Non-pigmented ciliary epithelial cell (primary cell): ENCODE measurements around the gene RIC1.
"Not testable (repeated sequence)": the region's sequence is repeated elsewhere in the genome, so short reads cannot be mapped to it uniquely, and the experiment has no call there.

ENCODE experiments used
- DNase-seq: peaks from one replicate; pipeline ENCODE4 v3.0.0-alpha.2; 2010; ENCODE audit warnings: low read depth

The RIC1 gene, protein sequence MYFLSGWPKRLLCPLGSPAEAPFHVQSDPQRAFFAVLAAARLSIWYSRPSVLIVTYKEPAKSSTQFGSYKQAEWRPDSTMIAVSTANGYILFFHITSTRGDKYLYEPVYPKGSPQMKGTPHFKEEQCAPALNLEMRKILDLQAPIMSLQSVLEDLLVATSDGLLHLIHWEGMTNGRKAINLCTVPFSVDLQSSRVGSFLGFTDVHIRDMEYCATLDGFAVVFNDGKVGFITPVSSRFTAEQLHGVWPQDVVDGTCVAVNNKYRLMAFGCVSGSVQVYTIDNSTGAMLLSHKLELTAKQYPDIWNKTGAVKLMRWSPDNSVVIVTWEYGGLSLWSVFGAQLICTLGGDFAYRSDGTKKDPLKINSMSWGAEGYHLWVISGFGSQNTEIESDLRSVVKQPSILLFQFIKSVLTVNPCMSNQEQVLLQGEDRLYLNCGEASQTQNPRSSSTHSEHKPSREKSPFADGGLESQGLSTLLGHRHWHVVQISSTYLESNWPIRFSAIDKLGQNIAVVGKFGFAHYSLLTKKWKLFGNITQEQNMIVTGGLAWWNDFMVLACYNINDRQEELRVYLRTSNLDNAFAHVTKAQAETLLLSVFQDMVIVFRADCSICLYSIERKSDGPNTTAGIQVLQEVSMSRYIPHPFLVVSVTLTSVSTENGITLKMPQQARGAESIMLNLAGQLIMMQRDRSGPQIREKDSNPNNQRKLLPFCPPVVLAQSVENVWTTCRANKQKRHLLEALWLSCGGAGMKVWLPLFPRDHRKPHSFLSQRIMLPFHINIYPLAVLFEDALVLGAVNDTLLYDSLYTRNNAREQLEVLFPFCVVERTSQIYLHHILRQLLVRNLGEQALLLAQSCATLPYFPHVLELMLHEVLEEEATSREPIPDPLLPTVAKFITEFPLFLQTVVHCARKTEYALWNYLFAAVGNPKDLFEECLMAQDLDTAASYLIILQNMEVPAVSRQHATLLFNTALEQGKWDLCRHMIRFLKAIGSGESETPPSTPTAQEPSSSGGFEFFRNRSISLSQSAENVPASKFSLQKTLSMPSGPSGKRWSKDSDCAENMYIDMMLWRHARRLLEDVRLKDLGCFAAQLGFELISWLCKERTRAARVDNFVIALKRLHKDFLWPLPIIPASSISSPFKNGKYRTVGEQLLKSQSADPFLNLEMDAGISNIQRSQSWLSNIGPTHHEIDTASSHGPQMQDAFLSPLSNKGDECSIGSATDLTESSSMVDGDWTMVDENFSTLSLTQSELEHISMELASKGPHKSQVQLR (N-terminal part only)

DNA sequence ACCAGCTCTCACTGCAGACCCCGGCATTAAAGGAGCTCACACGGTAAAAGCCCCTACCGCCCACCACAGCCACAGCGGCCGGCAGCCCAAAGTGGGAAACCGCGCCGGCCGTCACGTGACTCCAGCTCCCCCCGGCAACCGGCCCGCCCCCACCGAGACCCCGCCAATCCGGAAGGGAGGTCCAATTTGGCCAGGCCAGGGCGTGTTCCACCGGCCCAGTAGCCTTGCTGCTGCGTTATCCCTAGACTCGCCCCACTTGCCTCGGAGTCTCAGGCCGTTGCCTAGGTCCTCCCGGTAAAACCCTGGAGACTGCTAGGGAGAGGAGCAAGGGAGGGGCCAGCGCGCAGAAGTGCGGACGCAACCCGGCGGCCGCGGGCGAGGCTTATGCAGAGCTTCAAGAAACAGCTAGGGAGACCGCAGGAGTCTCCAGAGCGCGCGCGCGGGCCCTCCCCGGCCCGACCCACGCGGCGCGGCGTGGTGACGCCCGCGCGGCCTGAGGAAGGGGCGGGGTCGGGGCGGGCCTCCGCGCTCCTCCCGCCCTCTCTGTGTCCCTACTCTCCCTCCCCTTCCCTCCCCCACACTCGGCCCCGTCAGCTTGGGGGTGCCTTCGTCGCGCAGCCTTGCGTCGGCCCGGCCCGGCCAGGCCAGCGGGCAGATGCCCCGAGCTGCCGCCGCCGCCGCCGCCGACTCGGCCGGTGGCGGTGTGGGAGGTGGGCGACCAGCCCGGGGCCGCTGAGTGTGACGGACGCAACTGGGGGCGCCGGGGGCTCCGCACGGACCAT, at the start of gene RIC1:
Gene RIC1 (plus strand): TSS at position 578 of the 782 bp plus-strand sequence. CDS start 203 bp downstream, at position 781.
- peak; percentile 52 for DNase-seq

GRCh38 chr9:5579881-5580280, 49.0 kb upstream of the RIC1 start:
- DNase-seq = no peak

DNA sequence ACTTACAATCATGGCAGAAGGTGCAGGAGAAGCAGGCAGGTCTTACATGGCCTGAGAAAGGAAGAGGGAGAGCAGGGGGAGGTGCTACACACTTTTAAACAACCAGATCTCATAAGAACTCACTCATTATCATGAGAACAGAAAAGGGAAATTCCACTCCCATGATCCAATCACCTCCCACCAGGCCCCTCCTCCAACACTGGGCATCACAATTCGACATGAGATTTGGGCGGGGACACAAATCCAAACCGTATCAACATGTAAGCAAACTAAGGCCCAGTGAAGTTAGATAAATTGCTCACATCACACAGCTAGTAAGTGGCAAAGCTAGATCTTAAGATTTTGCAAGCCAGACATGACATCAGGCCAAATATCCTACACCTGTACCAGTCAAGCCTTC, 48.3 kb upstream of the RIC1 start:
- no peak for DNase-seq

- DNase-seq = not testable (repeated sequence)
Measured at GRCh38 chr9:5581706-5582105, 47.2 kb upstream of the RIC1 start.

GRCh38 chr9:5582835-5583195, 46.1 kb upstream of the RIC1 start:
- no peak for DNase-seq

GRCh38 chr9:5586391-5586802, 42.5 kb upstream of the RIC1 start:
- DNase-seq = peak; percentile 53

DNA sequence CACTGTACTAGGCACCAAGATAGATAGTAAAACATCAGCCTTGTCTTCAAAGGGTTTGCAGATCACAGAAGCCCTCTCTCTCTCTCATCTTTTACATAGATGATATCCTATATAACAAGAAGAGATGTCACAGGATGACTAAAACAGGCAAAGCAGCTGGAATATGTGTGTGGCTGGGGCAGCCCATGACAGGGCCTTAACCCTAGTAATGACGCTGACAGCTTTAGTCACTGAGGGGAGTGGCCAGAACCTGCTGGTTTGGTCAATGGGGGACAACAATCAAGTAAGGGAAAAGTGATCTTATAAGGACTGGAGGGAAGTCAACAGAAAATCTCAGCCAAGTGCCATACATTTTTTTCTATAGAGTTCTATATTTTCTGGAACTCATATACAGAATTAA, 41.9 kb upstream of the RIC1 start:
- peak; percentile 70 for DNase-seq

- DNase-seq = no peak
Measured at GRCh38 chr9:5592231-5592630, 36.7 kb upstream of the RIC1 start.

DNA sequence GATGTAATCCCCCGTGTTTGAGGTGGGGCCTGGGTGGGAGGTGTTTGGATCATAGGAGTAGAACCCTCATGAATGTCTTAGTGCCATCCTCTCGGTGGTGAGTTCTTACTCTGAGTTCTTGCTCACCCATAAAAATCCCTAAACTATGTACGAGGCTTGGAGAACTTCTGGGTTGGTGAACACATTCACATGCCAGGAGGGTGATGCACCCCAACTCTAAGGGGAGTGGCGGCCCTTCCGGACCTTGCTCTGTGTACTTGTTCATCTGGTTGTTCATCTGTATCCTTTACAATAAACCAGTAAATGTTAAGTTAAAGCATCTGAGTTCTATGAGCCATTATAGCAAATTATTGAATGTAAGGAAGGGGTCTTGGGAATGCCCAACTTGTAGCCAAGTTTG, 36.0 kb upstream of the RIC1 start:
- DNase-seq = no peak

- no peak for DNase-seq
Measured at GRCh38 chr9:5593904-5594303, 35.0 kb upstream of the RIC1 start.

GRCh38 chr9:5596173-5596572, 32.7 kb upstream of the RIC1 start:
- DNase-seq = no peak

DNA sequence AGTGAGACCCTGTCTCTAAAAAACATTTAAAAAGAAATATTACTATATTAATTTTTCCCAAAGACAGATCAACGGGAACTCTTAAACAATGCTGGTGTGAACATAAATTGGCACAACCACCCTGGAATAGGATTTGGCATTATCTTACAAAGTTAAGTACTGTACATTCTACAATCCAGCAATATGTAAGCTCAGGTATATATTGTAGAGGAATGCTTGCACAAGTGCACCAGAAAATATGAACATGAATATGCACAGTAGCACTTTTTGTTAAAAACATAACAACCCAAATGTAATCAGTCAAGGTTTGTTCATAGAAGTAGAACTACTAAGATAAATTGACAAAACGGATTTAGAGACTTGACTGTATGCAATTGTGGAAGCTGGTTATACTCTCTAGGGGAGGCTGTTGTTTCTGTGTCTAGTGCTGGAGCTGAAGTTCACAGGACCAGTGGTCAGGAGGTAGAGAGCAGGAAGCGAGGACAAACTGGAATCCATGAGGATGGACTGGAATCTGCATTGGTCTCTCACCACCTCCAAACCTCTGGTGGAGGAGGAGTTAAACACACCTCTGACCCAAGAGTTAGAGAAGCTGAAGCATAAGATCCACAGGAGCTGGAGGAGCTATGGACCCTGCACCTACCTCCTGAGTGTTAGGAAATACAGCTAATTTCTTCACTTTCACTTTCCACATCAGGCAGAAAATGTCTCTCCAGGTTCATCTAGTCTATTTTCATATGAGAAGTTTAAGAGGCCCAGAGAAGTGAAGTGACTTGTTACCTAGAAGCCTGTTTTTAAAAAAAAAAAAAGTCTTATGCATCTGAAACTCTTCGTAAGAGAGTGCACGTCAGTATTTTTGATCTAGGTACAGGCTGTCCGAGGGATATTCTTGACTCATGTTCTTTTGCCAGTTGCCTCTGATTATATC, 20.3 kb upstream of the RIC1 start:
- no peak for DNase-seq

- no peak for DNase-seq
Measured at GRCh38 chr9:5609226-5609596, 19.7 kb upstream of the RIC1 start.

GRCh38 chr9:5610491-5610890, 18.4 kb upstream of the RIC1 start:
- DNase-seq = no peak

GRCh38 chr9:5611321-5612184, 17.4 kb upstream of the RIC1 start:
- no peak for DNase-seq

GRCh38 chr9:5612185-5612530, 16.7 kb upstream of the RIC1 start:
- no peak for DNase-seq

- DNase-seq = no peak
Measured at GRCh38 chr9:5614192-5614591, 14.7 kb upstream of the RIC1 start.

- no peak for DNase-seq
Measured at GRCh38 chr9:5614985-5615384, 13.9 kb upstream of the RIC1 start.

DNA sequence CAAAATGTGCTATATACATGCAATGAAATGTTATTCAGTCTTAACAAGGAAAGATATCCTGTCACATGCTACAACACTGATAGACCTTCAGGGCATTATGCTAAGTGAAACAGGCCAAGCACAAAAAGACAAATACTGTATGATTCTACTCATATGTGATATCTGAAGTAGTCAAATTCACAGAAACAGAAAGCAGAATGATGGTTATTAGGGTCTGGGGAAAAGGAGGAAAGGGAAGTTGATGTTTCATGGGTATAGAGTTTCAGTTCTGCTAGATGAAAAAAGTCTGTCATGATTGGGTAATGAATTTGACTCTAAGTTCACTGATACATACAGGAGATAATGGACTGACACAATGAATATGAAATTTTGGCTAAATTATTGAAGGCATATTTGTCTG, 11.2 kb upstream of the RIC1 start:
- DNase-seq = no peak

DNA sequence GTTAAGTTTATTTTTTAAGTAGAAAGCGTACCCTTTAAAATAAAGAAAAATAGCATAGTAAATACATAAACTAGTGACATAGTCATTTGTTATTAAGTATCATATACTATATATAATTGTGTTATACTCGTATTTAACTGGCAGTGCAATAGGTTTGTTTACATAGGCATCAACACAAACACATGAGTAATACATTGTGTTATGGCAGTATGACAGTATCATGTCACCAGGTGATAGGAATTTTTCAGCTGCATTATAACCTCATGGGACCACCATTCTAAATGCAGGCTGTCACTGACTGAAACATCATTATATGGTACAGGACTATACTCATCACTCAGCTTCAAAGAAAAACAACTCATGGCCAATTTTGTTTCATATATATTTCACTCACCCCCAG, 8.4 kb upstream of the RIC1 start:
- DNase-seq = no peak
